Measurements from ENCODE around the gene DDX3X. TPM values are rescaled to one million over a fixed set of nuclear protein-coding genes. Genes with fewer than 3 reads are reported as not detected.
"Not testable (repeated sequence)": the region's sequence is repeated elsewhere in the genome, so short reads cannot be mapped to it uniquely, and the experiment has no call there.

DDX3X gene
- total and polyA plus RNA-seq, 8 donors: 23.2 to 142 (median 96.4) TPM

- WGBS, 2 donors: 85 to 90% methylated on average over 7 of the region's 7 CpGs
- no peak for ATAC-seq
- DNase-seq: no peak
- no peak overlapping the region for H3K4me3 ChIP-seq
- H3K9me3 ChIP-seq: no peaks in the 10 kb centered on the region
- H3K36me3 ChIP-seq: no peaks in the 10 kb centered on the region
- H3K27ac ChIP-seq: no peak overlapping the region
- no peaks in the 10 kb centered on the region for H3K4me1 ChIP-seq
- no peak for FAIRE-seq
- no peaks in the 10 kb centered on the region for H3K27me3 ChIP-seq
- no peak for TF ChIP-seq CTCF (IDR thresholded peaks at IDR 0.05)
- intact Hi-C loops (cut with DNase I): no loop called here
These were observed 19.1 kb upstream of the DDX3X start for GRCh38 chrX:41314881-41315280.

DNA sequence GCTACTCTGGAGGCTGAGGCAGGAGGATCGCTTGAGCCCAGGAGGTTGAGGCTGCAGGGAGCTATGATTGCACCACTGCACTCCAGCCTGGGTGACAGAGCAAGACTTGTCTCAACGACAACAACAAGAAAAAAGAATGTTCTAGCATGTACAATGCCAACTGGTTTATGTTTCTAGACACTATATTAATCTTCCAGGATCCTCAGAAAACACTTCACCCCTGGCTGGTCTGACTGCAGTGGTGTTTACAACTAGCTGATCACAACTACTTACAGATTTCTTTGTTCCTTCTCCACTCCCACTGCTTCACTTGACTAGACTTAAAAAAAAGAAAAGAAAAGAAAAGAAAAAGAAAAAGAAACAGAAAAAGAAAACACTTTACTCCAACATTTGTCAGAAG is 17.7 kb upstream of the DDX3X start:
- H3K4me3 ChIP-seq; H3K27me3 ChIP-seq; H3K9me3 ChIP-seq; H3K27ac ChIP-seq; intact Hi-C loops (cut with DNase I); H3K4me1 ChIP-seq; FAIRE-seq; H3K36me3 ChIP-seq; ATAC-seq; DNase-seq: not testable (repeated sequence)
- 85 to 91% methylated on average over 2 of the region's 2 CpGs for WGBS, 2 donors

DNA sequence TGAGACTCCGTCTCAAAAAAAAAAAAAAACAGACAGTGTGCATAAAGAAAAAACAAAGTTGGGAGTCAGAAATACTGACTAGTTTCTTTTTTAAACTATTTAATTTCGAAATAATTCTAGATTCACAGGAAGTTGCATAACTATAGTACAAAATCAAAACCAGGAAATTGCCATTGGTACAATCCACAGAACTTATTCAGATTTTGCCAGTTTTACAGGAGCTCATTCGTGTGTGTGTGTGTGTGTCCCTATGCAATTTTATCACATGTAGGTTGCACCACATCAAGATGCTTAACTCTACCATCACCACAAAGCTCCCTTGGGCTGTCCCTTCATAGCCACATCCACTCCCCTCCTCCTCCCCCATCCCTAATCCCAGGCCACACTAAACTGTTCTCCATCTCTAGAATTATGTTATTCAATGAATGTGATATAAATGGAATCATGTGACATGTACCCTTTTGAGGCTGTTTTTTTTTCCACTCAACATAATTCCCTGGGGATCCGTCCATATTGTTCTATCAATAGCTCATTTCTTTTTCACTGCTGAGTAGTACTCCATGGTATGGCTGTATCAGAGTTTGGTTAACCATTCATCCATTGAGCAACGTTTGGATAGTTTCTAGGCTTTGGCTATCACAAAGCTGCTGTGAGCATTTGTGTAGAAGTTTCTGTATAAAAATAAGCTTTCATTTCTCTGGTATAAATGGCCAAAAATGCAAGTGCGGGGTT is 16.3 kb upstream of the DDX3X start:
- Histone ChIP-seq H3K9me3 (no peaks in the 10 kb centered on the region), H3K4me3 (no peak overlapping the region), H3K27me3 (no peaks in the 10 kb centered on the region), H3K4me1 (no peaks in the 10 kb centered on the region), H3K27ac (no peak overlapping the region), H3K36me3 (no peaks in the 10 kb centered on the region)
- TF ChIP-seq CTCF (IDR thresholded peaks at IDR 0.05): no peak
- intact Hi-C loops (cut with DNase I): no loop called here
- no peak for ATAC-seq
- no peak for DNase-seq
- no peak for FAIRE-seq
- WGBS, 2 donors: 82 to 88% methylated on average over 6 of the region's 6 CpGs

GRCh38 chrX:41320393-41320792 is 13.6 kb upstream of the DDX3X start:
- H3K4me1 ChIP-seq: no peaks in the 10 kb centered on the region
- ATAC-seq (no peak), FAIRE-seq (no peak), DNase-seq (no peak)
- intact Hi-C loops (cut with DNase I): no loop called here
- no peaks in the 10 kb centered on the region for H3K27me3 ChIP-seq
- TF ChIP-seq CTCF (IDR thresholded peaks at IDR 0.05): no peak
- no peaks in the 10 kb centered on the region for H3K9me3 ChIP-seq
- no peak overlapping the region for H3K4me3 ChIP-seq
- no peaks in the 10 kb centered on the region for H3K36me3 ChIP-seq
- WGBS, 2 donors: 82 to 86% methylated on average over 5 of the region's 5 CpGs
- H3K27ac ChIP-seq: no peak overlapping the region

DNA sequence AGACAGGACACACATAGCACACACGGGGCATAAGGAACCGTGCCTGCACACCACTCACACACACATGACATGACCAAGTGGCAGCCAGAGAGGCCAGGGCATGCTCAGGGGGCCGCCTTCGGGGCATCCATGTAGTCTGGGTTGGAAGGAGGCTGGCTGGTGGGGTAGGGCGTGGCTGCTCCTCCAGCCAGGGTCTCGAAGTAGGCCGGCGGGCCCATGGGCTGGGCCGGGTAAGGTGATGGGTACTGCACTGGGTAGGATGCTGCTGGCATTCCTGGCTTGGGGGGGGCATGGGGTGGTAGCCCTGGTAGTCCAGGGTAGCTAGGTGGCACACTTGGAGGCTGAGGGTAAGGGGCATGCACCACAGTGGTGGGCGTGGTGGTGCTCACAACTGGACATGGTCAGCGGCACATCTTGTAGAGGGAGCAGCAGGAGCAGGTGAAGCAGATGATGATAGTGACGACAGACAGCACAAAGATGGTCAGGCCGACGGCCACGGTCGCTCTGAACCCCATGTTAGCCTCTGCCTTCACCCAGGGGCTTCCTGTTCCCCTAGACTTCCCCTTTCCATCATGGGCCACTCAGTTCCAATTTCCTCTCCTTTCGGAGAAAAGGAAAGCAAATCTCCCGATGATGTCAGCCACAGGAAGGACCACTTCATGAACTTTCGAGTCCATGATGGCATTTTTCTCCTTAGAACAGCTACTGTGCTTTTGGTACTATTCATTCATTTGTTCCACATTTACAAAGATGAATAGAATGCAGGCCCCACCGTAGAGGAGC is 10.9 kb upstream of the DDX3X start:
- H3K9me3 ChIP-seq: no peaks in the 10 kb centered on the region
- DNase-seq (peak in 1 of 6 donors; percentile 73), FAIRE-seq (no peak), ATAC-seq (no peak)
- H3K36me3 ChIP-seq: no peaks in the 10 kb centered on the region
- H3K27ac ChIP-seq: no peak overlapping the region
- 93 to 94% methylated on average over 20 of the region's 20 CpGs for WGBS, 2 donors
- intact Hi-C loops (cut with DNase I): no loop called here
- no peaks in the 10 kb centered on the region for H3K27me3 ChIP-seq
- no peak overlapping the region for H3K4me3 ChIP-seq
- no peaks in the 10 kb centered on the region for H3K4me1 ChIP-seq
- TF ChIP-seq CTCF (IDR thresholded peaks at IDR 0.05): no peak

Data from pancreas (tissue), 10 donors.